H1 (cell line): ENCODE results near the gene ZFR. TPM values are rescaled to one million over a fixed set of nuclear protein-coding genes. Genes with fewer than 3 reads are reported as not detected.

Experiments
- CTCF ChIA-PET: fragments of 300-600 bp; sonication (Branson Sonifier 250); formaldehyde crosslinking; loops from one replicate; lab custom pipeline; 2021; ENCODE audit not compliant: partially characterized antibody; lab: Charles Lee
- POLR2A ChIA-PET: fragments of 300-600 bp; sonication (Branson Sonifier 250); formaldehyde crosslinking; loops from one replicate; lab custom pipeline; 2021; ENCODE audit warnings: inconsistent platforms; ENCODE audit not compliant: partially characterized antibody; lab: Charles Lee
- DNase-seq, 2 experiments: peaks; one replicate each; pipeline versions ENCODE4 v3.0.0 to v3.0.0-alpha.2; 2010 to 2022; ENCODE audit warnings: low spot score in 2 of 2, low read depth in 1 of 2, mixed read lengths in 1 of 2
- FAIRE-seq: peaks from 2 replicates; lab custom pipeline; 2011; peaks lifted over from hg19 to GRCh38; lab: Jason Lieb, UNC
- H2AFZ ChIP-seq: 2 replicates; pipeline ENCODE4 v1.8.1; 2012; ENCODE audit warnings: low read length, inconsistent platforms
- H2AK5ac ChIP-seq: 2 replicates; pipeline ENCODE4 v1.6.1; 2013; ENCODE audit warnings: low read depth, low read length
- H2BK120ac ChIP-seq: replicated peaks from 2 replicates; pipeline ENCODE3; 2013; ENCODE audit warnings: low read depth, low read length, inconsistent platforms
- H2BK12ac ChIP-seq: 2 replicates; pipeline ENCODE4 v1.6.1; 2013; ENCODE audit warnings: low read depth, low read length
- H2BK15ac ChIP-seq: 2 replicates; pipeline ENCODE4 v1.6.1; 2013; ENCODE audit warnings: low read length
- H2BK20ac ChIP-seq: 2 replicates; pipeline ENCODE4 v1.6.1; 2013; ENCODE audit warnings: low read length
- H2BK5ac ChIP-seq: 2 replicates; pipeline ENCODE4 v1.6.1; 2013; ENCODE audit warnings: low read depth, low read length
- H3K14ac ChIP-seq: 2 replicates; pipeline ENCODE4 v1.6.1; 2013; ENCODE audit warnings: inconsistent platforms; ENCODE audit not compliant: insufficient read length
- H3K18ac ChIP-seq: 2 replicates; pipeline ENCODE4 v1.6.1; 2013; ENCODE audit warnings: low read length; ENCODE audit errors: extremely low read depth
- H3K23ac ChIP-seq: 2 replicates; pipeline ENCODE4 v1.6.1; 2013; ENCODE audit warnings: inconsistent platforms; ENCODE audit not compliant: insufficient read length
- H3K23me2 ChIP-seq: 2 replicates; pipeline ENCODE4 v1.6.1; 2013; ENCODE audit warnings: low read depth, low read length
- H3K27ac ChIP-seq: 2 replicates; pipeline ENCODE4 v1.6.1; 2011; ENCODE audit warnings: low read depth, low read length, inconsistent platforms
- H3K27me3 ChIP-seq, 4 experiments: replicated peaks in 1 of 4; 1 replicate in 1 of 4; 2 replicates in 3 of 4; pipeline versions ENCODE4 v1.6.1 to v1.8.1; 2011 to 2013; ENCODE audit warnings: low read length in 3 of 4, mild to moderate bottlenecking in 3 of 4, inconsistent platforms in 2 of 4, mixed read lengths in 2 of 4, moderate library complexity in 1 of 4; ENCODE audit not compliant: control insufficient read depth in 3 of 4, insufficient read depth in 3 of 4; ENCODE audit errors: extremely low read depth in 1 of 4
- H3K36me3 ChIP-seq, 4 experiments: 2 replicates each; pipeline versions ENCODE4 v1.6.1 to v1.8.1; 2011 to 2013; ENCODE audit warnings: mild to moderate bottlenecking in 4 of 4, low read length in 3 of 4, moderate library complexity in 2 of 4, control low read depth in 1 of 4, inconsistent platforms in 1 of 4; ENCODE audit not compliant: insufficient read depth in 4 of 4, control insufficient read depth in 2 of 4
- H3K4ac ChIP-seq: replicated peaks from 2 replicates; pipeline ENCODE3; 2013; ENCODE audit warnings: low read length, low read depth, mixed read lengths, inconsistent platforms; ENCODE audit not compliant: insufficient read length
- H3K4me1 ChIP-seq, 4 experiments: replicated peaks in 1 of 4; 1 replicate in 1 of 4; 2 replicates in 3 of 4; pipeline versions ENCODE4 v1.6.1 to v1.8.1; 2011 to 2013; ENCODE audit warnings: low read length in 3 of 4, inconsistent platforms in 2 of 4, mixed read lengths in 1 of 4; ENCODE audit not compliant: insufficient read depth in 4 of 4, control insufficient read depth in 3 of 4
- H3K4me2 ChIP-seq, 2 experiments: 2 replicates each; pipeline versions ENCODE4 v1.6.1 to v1.8.1; 2011 to 2013; ENCODE audit warnings: low read depth in 2 of 2, low read length in 2 of 2, control low read depth in 1 of 2, inconsistent platforms in 1 of 2, mild to moderate bottlenecking in 1 of 2; ENCODE audit not compliant: insufficient read depth in 1 of 2
- H3K4me3 ChIP-seq, 4 experiments: fragments of 200-600, 300-600 bp in 1 of 4; sonication (generic), shearing (Covaris generic), sonication (Bioruptor Twin) in 1 of 4; 2 replicates each; pipeline versions ENCODE4 v1.5.1 to v1.8.1; 2011 to 2016; ENCODE audit warnings: low read length in 4 of 4, low read depth in 3 of 4, control low read depth in 2 of 4, inconsistent platforms in 2 of 4, mild to moderate bottlenecking in 2 of 4, mixed read lengths in 1 of 4, moderate library complexity in 1 of 4; ENCODE audit not compliant: insufficient read depth in 2 of 4; ENCODE audit errors: extremely low read depth in 1 of 4
- H3K56ac ChIP-seq: replicated peaks from 2 replicates; pipeline ENCODE3; 2013; ENCODE audit warnings: low read depth, mild to moderate bottlenecking, mixed read lengths, low read length, inconsistent platforms; ENCODE audit not compliant: insufficient read length
- H3K79me1 ChIP-seq: 2 replicates; pipeline ENCODE4 v1.6.1; 2013; ENCODE audit warnings: low read depth, low read length, control low read depth
- H3K79me2 ChIP-seq, 2 experiments: 2 replicates each; pipeline versions ENCODE4 v1.6.1 to v1.8.1; 2012 to 2013; ENCODE audit warnings: low read length in 2 of 2, mild to moderate bottlenecking in 2 of 2, inconsistent platforms in 1 of 2; ENCODE audit not compliant: insufficient read depth in 2 of 2, control insufficient read depth in 1 of 2
- H3K9ac ChIP-seq, 4 experiments: replicated peaks in 1 of 4; 1 replicate in 1 of 4; 2 replicates in 3 of 4; pipeline versions ENCODE4 v1.6.1 to v1.8.1; 2011 to 2013; ENCODE audit warnings: low read depth in 3 of 4, low read length in 3 of 4, control low read depth in 2 of 4, mild to moderate bottlenecking in 2 of 4, moderate library complexity in 2 of 4, inconsistent platforms in 1 of 4; ENCODE audit errors: extremely low read depth in 1 of 4
- H3K9me3 ChIP-seq, 2 experiments: 2 replicates each; pipeline versions ENCODE4 v1.6.1 to v1.8.1; 2012 to 2013; ENCODE audit warnings: mild to moderate bottlenecking in 2 of 2, moderate library complexity in 2 of 2, control low read depth in 1 of 2, inconsistent platforms in 1 of 2, low read depth in 1 of 2, low read length in 1 of 2, mixed read lengths in 1 of 2; ENCODE audit not compliant: insufficient read depth in 2 of 2
- H4K20me1 ChIP-seq, 2 experiments: replicated peaks in 1 of 2; 2 replicates each; pipeline versions ENCODE3 to v1.8.1; 2011 to 2013; ENCODE audit warnings: inconsistent platforms in 2 of 2, low read length in 2 of 2, mild to moderate bottlenecking in 1 of 2; ENCODE audit not compliant: insufficient read depth in 2 of 2, control insufficient read depth in 1 of 2
- H4K5ac ChIP-seq: 2 replicates; pipeline ENCODE4 v1.6.1; 2013; ENCODE audit warnings: low read length, low read depth, mixed read lengths, inconsistent platforms; ENCODE audit not compliant: insufficient read length
- H4K8ac ChIP-seq: 2 replicates; pipeline ENCODE4 v1.8.0; 2013; ENCODE audit warnings: mild to moderate bottlenecking, moderate library complexity, low read length, inconsistent platforms; ENCODE audit not compliant: insufficient read depth; ENCODE audit errors: extremely low read depth
- H4K91ac ChIP-seq: replicated peaks from 2 replicates; pipeline ENCODE3; 2013; ENCODE audit warnings: low read length, mixed read lengths, inconsistent platforms; ENCODE audit not compliant: insufficient read length
- CEBPB ChIP-seq: IDR thresholded peaks from 2 replicates; pipeline ENCODE4 v1.6.1; 2012; ENCODE audit warnings: low read depth, low read length
- HDAC2 ChIP-seq, 2 experiments: fragments of 300-600 bp in 1 of 2; sonication (generic) in 1 of 2; IDR thresholded peaks; 2 replicates each; pipeline ENCODE4 v1.6.1; 2011 to 2012; ENCODE audit warnings: low read depth in 2 of 2, low read length in 2 of 2, mild to moderate bottlenecking in 2 of 2, moderate library complexity in 2 of 2, borderline replicate concordance in 1 of 2, inconsistent platforms in 1 of 2
- HDAC6 ChIP-seq: IDR thresholded peaks from one replicate; pipeline ENCODE4 v1.7.1; 2012; ENCODE audit warnings: low read depth, mild to moderate bottlenecking, inconsistent platforms, low read length, moderate library complexity
- JUND ChIP-seq: IDR thresholded peaks from 2 replicates; pipeline ENCODE4 v1.6.1; 2011; ENCODE audit warnings: mild to moderate bottlenecking, improper control_type of control experiment, low read length
- PHF8 ChIP-seq: fragments of 200-600 bp; sonication (generic); conservative IDR thresholded peaks from 2 replicates; pipeline ENCODE4 v1.7.1; 2012; ENCODE audit warnings: low read depth, mild to moderate bottlenecking, inconsistent platforms, low read length, moderate library complexity
- POLR2AphosphoS5 ChIP-seq: IDR thresholded peaks from 2 replicates; pipeline ENCODE4 v1.6.1; 2011; ENCODE audit warnings: low read depth, low read length
- POU5F1 ChIP-seq: IDR thresholded peaks from 2 replicates; pipeline ENCODE4 v1.6.1; 2011; ENCODE audit warnings: low read depth, mild to moderate bottlenecking, low read length, moderate library complexity
- SRF ChIP-seq: IDR thresholded peaks from 2 replicates; pipeline ENCODE4 v1.6.1; 2011; ENCODE audit warnings: mild to moderate bottlenecking, low read depth, low read length, moderate library complexity
- TCF12 ChIP-seq: IDR thresholded peaks from 2 replicates; pipeline ENCODE4 v1.6.1; 2011; ENCODE audit warnings: low read depth, mild to moderate bottlenecking, low read length
- WGBS, 2 experiments: shearing (Covaris generic) in 1 of 2; methylation state at CpG; one replicate each; pipeline versions ENCODE4 v1.1.6 to v1.1.7; 2013 to 2015; ENCODE audit warnings: low lambda C conversion rate in 2 of 2, mixed read lengths in 2 of 2, inconsistent platforms in 1 of 2, low coverage in 1 of 2, missing lambda C conversion rate in 1 of 2; ENCODE audit not compliant: insufficient replicate concordance in 2 of 2, insufficient coverage in 1 of 2, insufficient read length in 1 of 2; ENCODE audit errors: extremely low coverage in 1 of 2, missing lambda C conversion rate in 1 of 2; 5-methylcytosine and 5-hydroxymethylcytosine counted together
- polyA plus RNA-seq, 7 experiments: library from polyadenylated mRNA; depleted of rRNA in 3 of 7; stranded (reverse) in 5 of 7; unstranded in 2 of 7; fragments of >200 nt in 5 of 7; fragments of 200-250 nt in 2 of 7; gene quantifications; 1 replicate in 5 of 7; 2 replicates in 1 of 7; 4 replicates in 1 of 7; pipeline versions ENCODE4 v1.2.1 to v1.2.3, GENCODE V29; 2011 to 2013; ENCODE audit warnings: missing spikeins in 2 of 7, mixed read lengths in 2 of 7
- total RNA-seq: library from RNA; stranded (reverse); fragmentation: NEBNext Ultra II Directional; extraction: Animal tissue kit (Norgen Biotek cat#: 25700); gene quantifications from 2 replicates; pipeline ENCODE4 v1.2.1, GENCODE V29; 2021

Gene ZFR
- total and polyA plus RNA-seq, 2 of the 8 experiments (the other 6 are each of a cell fraction or from before 2014, with no cell fraction given) = 68.8 to 92.7 TPM

- Histone ChIP-seq H3K56ac (no peak overlapping the region), H3K18ac (no peak overlapping the region), H3K4me3 (no peak overlapping the region), H3K9me3 (no peaks in the 10 kb centered on the region), H3K4me1 (no peaks in the 10 kb centered on the region), H3K27ac (no peak overlapping the region), H4K20me1 (peaks cover 1% of the 10 kb centered on the region in 2 experiments), H3K4me2 (no peak overlapping the region), H2BK15ac (no peak overlapping the region), H3K79me1 (no peaks in the 10 kb centered on the region), H3K9ac (no peak overlapping the region), H3K14ac (no peak overlapping the region), H2BK5ac (no peak overlapping the region), H2AK5ac (no peak overlapping the region), H4K91ac (no peak overlapping the region), H2AFZ (no peak overlapping the region), H4K5ac (no peak overlapping the region), H2BK20ac (no peak overlapping the region), H3K23me2 (no peaks in the 10 kb centered on the region), H3K36me3 (peaks cover 8 to 76% (median 56%) of the 10 kb centered on the region in 4 experiments), H2BK12ac (no peak overlapping the region), H2BK120ac (no peak overlapping the region), H3K79me2 (no peaks in the 10 kb centered on the region), H3K4ac (no peak overlapping the region), H4K8ac (no peak overlapping the region; the same call in 1 of the 2 replicates), H3K23ac (no peak overlapping the region), H3K27me3 (no peaks in the 10 kb centered on the region)
- WGBS, 2 experiments = 97% methylated on average over 3 of the region's 3 CpGs; no CpG with 5 or more reads in 1 of the 2 experiments
- FAIRE-seq (no peak), DNase-seq (no peak)
- CTCF ChIA-PET = interaction anchor here (0.9 to 1.2 kb wide), 3 partner anchors 8 to 225 kb away, joined by 3 to 4 read pairs (median 3); no protein-coding TSS in a partner anchor
- POLR2A ChIA-PET = interaction anchor here (0.6 kb wide), 1 partner anchor 1424 kb away, joined by 3 read pairs; no protein-coding TSS in a partner anchor
- TF ChIP-seq CEBPB (no peak), PHF8 (no peak), JUND (no peak), POLR2AphosphoS5 (no peak), POU5F1 (no peak), HDAC2 (IDR thresholded peaks at IDR 0.05; ENCODE audit: borderline replicate concordance in 1 of 2, low read depth in 2 of 2, low read length in 2 of 2) (no peak), TCF12 (no peak), SRF (no peak), HDAC6 (no peak)
Measured at GRCh38 chr5:32387211-32387610, 57.3 kb downstream of the ZFR start.
